IMR-90 (cell line): ENCODE data around the gene PDXDC1.
"Not testable (repeated sequence)": the region's sequence is repeated elsewhere in the genome, so short reads cannot be mapped to it uniquely, and the experiment has no call there.

Experiments used
- CEBPB ChIP-seq: IDR thresholded peaks from 2 replicates; pipeline ENCODE4 v1.6.1; 2012; ENCODE audit warnings: low read depth, low read length, improper control_type of control experiment
- FOS ChIP-seq: fragments of 150-350 bp; IDR thresholded peaks from 2 replicates; pipeline ENCODE4 v1.6.1; 2016; ENCODE audit warnings: low read depth, low read length
- MAFK ChIP-seq: IDR thresholded peaks from 2 replicates; pipeline ENCODE4 v1.6.1; 2012; ENCODE audit warnings: low read depth, low read length, improper control_type of control experiment
- MAZ ChIP-seq: IDR thresholded peaks from 2 replicates; pipeline ENCODE4 v1.6.1; 2012; ENCODE audit warnings: low read depth, mild to moderate bottlenecking, low read length, improper control_type of control experiment, moderate library complexity, borderline replicate concordance
- MXI1 ChIP-seq: IDR thresholded peaks from 2 replicates; pipeline ENCODE4 v1.6.1; 2012; ENCODE audit warnings: low read depth, mild to moderate bottlenecking, low read length, moderate library complexity, borderline replicate concordance
- NFE2L2 ChIP-seq: fragments of 150-350 bp; IDR thresholded peaks from 2 replicates; pipeline ENCODE4 v1.6.1; 2016; ENCODE audit warnings: low read depth, mild to moderate bottlenecking, low read length
- POLR2A ChIP-seq: IDR thresholded peaks from 2 replicates; pipeline ENCODE4 v1.6.1; 2012; ENCODE audit warnings: mild to moderate bottlenecking, low read depth, low read length
- RAD21 ChIP-seq: IDR thresholded peaks from 2 replicates; pipeline ENCODE4 v1.6.1; 2012; ENCODE audit warnings: low read length, improper control_type of control experiment
- RCOR1 ChIP-seq: IDR thresholded peaks from 2 replicates; pipeline ENCODE4 v1.6.1; 2012; ENCODE audit warnings: mild to moderate bottlenecking, low read length, improper control_type of control experiment; ENCODE audit not compliant: insufficient replicate concordance
- RFX5 ChIP-seq: IDR thresholded peaks from 2 replicates; pipeline ENCODE4 v1.8.0; 2012; ENCODE audit warnings: low read depth, mild to moderate bottlenecking, low read length, moderate library complexity
- SMC3 ChIP-seq: fragments of 150-350 bp; IDR thresholded peaks from 2 replicates; pipeline ENCODE4 v1.6.1; 2016; ENCODE audit warnings: low read depth, mild to moderate bottlenecking, antibody characterized with exemption, low read length, moderate library complexity
- TF ChIP-seq, protein P1 (sequence below): conservative IDR thresholded peaks from 2 replicates; pipeline ENCODE4 v1.5.1; 2012; ENCODE audit warnings: mild to moderate bottlenecking, low read depth, low read length, improper control_type of control experiment
- TF ChIP-seq, protein P2 (sequence below): fragments of 150-350 bp; IDR thresholded peaks from 2 replicates; pipeline ENCODE4 v1.6.1; 2017; ENCODE audit warnings: mild to moderate bottlenecking, antibody characterized with exemption, low read length, low read depth
- TF ChIP-seq, protein P3 (sequence below): fragments of 150-350 bp; IDR thresholded peaks from 2 replicates; pipeline ENCODE4 v1.6.1; 2016; ENCODE audit warnings: low read depth, mild to moderate bottlenecking, low read length, moderate library complexity, borderline replicate concordance

DNA sequence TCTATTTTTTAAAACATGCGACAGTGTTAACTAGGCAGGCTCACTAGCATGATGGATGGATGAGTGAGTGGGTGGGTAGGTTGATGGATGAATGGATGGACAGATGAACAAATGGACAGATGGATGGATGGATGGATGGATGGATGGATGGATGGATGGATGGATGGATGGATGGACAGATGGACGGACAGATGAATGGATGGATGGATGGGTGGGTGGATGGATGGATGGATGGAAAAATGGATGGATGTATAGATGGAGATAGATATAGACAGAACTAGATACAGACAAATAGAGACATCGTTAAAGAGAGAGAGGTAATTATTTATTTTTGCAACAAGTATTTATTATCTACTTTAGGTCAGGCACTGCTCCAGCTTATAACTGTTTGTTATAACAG lies 205.1 kb downstream of the PDXDC1 start:
- TF ChIP-seq, protein P1, sequence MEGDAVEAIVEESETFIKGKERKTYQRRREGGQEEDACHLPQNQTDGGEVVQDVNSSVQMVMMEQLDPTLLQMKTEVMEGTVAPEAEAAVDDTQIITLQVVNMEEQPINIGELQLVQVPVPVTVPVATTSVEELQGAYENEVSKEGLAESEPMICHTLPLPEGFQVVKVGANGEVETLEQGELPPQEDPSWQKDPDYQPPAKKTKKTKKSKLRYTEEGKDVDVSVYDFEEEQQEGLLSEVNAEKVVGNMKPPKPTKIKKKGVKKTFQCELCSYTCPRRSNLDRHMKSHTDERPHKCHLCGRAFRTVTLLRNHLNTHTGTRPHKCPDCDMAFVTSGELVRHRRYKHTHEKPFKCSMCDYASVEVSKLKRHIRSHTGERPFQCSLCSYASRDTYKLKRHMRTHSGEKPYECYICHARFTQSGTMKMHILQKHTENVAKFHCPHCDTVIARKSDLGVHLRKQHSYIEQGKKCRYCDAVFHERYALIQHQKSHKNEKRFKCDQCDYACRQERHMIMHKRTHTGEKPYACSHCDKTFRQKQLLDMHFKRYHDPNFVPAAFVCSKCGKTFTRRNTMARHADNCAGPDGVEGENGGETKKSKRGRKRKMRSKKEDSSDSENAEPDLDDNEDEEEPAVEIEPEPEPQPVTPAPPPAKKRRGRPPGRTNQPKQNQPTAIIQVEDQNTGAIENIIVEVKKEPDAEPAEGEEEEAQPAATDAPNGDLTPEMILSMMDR, result not testable (repeated sequence)
- TF ChIP-seq POLR2A, FOS, RFX5, MAFK, SMC3, CEBPB, RCOR1, RAD21, MXI1, MAZ, NFE2L2: not testable (repeated sequence)
- TF ChIP-seq, protein P2, sequence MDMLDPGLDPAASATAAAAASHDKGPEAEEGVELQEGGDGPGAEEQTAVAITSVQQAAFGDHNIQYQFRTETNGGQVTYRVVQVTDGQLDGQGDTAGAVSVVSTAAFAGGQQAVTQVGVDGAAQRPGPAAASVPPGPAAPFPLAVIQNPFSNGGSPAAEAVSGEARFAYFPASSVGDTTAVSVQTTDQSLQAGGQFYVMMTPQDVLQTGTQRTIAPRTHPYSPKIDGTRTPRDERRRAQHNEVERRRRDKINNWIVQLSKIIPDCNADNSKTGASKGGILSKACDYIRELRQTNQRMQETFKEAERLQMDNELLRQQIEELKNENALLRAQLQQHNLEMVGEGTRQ, result not testable (repeated sequence)
- TF ChIP-seq, protein P3, sequence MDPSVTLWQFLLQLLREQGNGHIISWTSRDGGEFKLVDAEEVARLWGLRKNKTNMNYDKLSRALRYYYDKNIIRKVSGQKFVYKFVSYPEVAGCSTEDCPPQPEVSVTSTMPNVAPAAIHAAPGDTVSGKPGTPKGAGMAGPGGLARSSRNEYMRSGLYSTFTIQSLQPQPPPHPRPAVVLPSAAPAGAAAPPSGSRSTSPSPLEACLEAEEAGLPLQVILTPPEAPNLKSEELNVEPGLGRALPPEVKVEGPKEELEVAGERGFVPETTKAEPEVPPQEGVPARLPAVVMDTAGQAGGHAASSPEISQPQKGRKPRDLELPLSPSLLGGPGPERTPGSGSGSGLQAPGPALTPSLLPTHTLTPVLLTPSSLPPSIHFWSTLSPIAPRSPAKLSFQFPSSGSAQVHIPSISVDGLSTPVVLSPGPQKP, result not testable (repeated sequence)
